ENCODE data around the gene FKBP11. TPM values are rescaled to one million over a fixed set of nuclear protein-coding genes. Genes with fewer than 3 reads are reported as not detected.

Gene FKBP11
- total RNA-seq, 1 experiment from 2014 or later = 18.5 TPM

DNA sequence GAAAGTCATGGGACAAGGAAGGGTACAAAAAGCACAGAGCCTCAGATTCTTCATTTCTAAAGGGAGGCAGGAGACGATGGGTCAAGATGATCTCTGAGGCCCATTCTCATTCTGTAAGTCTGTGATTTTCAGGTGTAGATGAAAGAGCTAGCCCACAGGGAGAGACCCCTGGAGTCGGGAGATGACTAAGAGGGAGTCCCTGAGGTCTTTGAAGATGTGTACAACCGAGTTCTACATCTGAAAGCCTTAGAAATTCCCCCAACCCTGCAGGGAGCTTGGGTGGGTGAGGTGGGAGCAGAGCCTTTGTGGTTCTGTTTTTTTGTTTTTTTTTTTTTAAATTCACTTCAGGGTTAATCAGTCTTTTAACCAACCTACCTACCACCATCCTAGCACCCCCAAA is 43.2 kb upstream of the FKBP11 start:
- Histone ChIP-seq H3K9me2 (ENCODE audit: insufficient read depth) (no peaks in the 10 kb centered on the region), H2AFZ (ENCODE audit: low read depth, low read length, poor library complexity, severe bottlenecking) (no peak overlapping the region), H3K4me3 (replicated peaks in 1 of 2; ENCODE audit: low read depth in 1 of 2, low read length in 2 of 2) (no peak overlapping the region), H3K9me3 (ENCODE audit: control insufficient read depth in 1 of 2, insufficient read depth in 1 of 2, low read depth in 1 of 2, low read length in 2 of 2) (no peaks in the 10 kb centered on the region), H3K27me3 (ENCODE audit: insufficient read depth, low read length) (no peaks in the 10 kb centered on the region), H3K27ac (ENCODE audit: low read depth, low read length) (no peak overlapping the region), H4K20me1 (ENCODE audit: insufficient read depth) (no peaks in the 10 kb centered on the region), H3K79me2 (ENCODE audit: insufficient read depth, low read length) (peaks cover 9% of the 10 kb centered on the region; the same call in 1 of the 2 replicates), H3K4me1 (ENCODE audit: control insufficient read depth in 1 of 2, insufficient read depth in 2 of 2, low read length in 2 of 2) (peaks cover 6 to 20% of the 10 kb centered on the region in 2 experiments; a peak in 3 of 4 replicates), H3K9ac (ENCODE audit: low read length) (no peak overlapping the region), H3K36me3 (ENCODE audit: control insufficient read depth in 1 of 2, insufficient read depth in 2 of 2, low read length in 2 of 2) (no peaks in the 10 kb centered on the region), H3K4me2 (ENCODE audit: low read length) (no peak overlapping the region)
- intact Hi-C loops (cut with micrococcal nuclease) = no loop called here
- POLR2A ChIA-PET = interaction anchor here (0.6 kb wide), 1 partner anchor 56 kb away, joined by 3 read pairs; no protein-coding TSS in a partner anchor
- TF ChIP-seq RAD21 (IDR thresholded peaks at IDR 0.05; ENCODE audit: low read depth) (no peak), POLR2AphosphoS5 (IDR thresholded peaks at IDR 0.05; ENCODE audit: low read depth, low read length) (no peak), SIN3A (IDR thresholded peaks at IDR 0.05; ENCODE audit: low read depth) (no peak), FOSL1 (IDR thresholded peaks at IDR 0.05; ENCODE audit: low read depth) (no peak), JUND (IDR thresholded peaks at IDR 0.05) (no peak), EZH2phosphoT487 (IDR thresholded peaks at IDR 0.05; ENCODE audit: borderline replicate concordance) (no peak), POLR2A (IDR thresholded peaks at IDR 0.05; ENCODE audit: borderline replicate concordance, extremely low read depth, insufficient read depth, insufficient read length) (no peak), SRF (IDR thresholded peaks at IDR 0.05; ENCODE audit: low read depth) (no peak)
- CTCF ChIA-PET = interaction anchor here (0.9 kb wide), 1 partner anchor 17 kb away, joined by 4 read pairs; no protein-coding TSS in a partner anchor
- ATAC-seq = no peak
- no peak for DNase-seq (ENCODE audit: low read depth, low spot score)
- no TSS peak for BruUV-seq (replicated peaks)
- RAD21 ChIA-PET (ENCODE audit: low non-redundant PET in 1 of 2, low total read pairs in 2 of 2, uncharacterized antibody in 2 of 2, unreplicated experiment in 2 of 2) = no interaction called here

DNA sequence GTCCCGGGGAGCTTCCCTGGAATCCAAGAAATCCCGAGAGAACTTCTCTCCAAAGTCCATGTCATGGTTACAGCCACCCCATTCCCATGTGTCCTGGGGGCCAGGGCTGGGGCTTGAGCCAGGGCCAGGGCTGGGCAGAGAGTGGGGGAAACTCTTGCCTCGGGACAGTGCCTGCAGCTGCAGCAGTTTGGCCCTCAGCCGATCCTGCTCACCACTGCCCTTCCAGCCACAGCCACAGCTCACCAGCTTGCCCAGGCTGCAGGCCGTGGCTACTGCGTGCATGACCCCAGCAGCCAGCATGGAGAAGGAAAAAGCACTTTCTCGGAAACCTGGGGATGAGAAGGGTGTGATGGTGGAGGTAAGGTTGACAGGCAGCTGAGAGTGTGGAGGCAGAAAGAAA is 42.7 kb upstream of the FKBP11 start:
- BruUV-seq (replicated peaks) = no TSS peak
- intact Hi-C loops (cut with micrococcal nuclease) = no loop called here
- Histone ChIP-seq H3K9me3 (ENCODE audit: control insufficient read depth in 1 of 2, insufficient read depth in 1 of 2, low read depth in 1 of 2, low read length in 2 of 2) (no peaks in the 10 kb centered on the region), H3K4me3 (replicated peaks in 1 of 2; ENCODE audit: low read depth in 1 of 2, low read length in 2 of 2) (no peak overlapping the region), H3K9ac (ENCODE audit: low read length) (no peak overlapping the region), H3K27me3 (ENCODE audit: insufficient read depth, low read length) (no peaks in the 10 kb centered on the region), H4K20me1 (ENCODE audit: insufficient read depth) (no peaks in the 10 kb centered on the region), H3K4me2 (ENCODE audit: low read length) (no peak overlapping the region), H3K27ac (ENCODE audit: low read depth, low read length) (no peak overlapping the region), H3K79me2 (ENCODE audit: insufficient read depth, low read length) (peaks cover 9% of the 10 kb centered on the region; the same call in 1 of the 2 replicates), H3K36me3 (ENCODE audit: control insufficient read depth in 1 of 2, insufficient read depth in 2 of 2, low read length in 2 of 2) (no peaks in the 10 kb centered on the region), H3K9me2 (ENCODE audit: insufficient read depth) (no peaks in the 10 kb centered on the region), H2AFZ (ENCODE audit: low read depth, low read length, poor library complexity, severe bottlenecking) (no peak overlapping the region), H3K4me1 (ENCODE audit: control insufficient read depth in 1 of 2, insufficient read depth in 2 of 2, low read length in 2 of 2) (peaks cover 6 to 20% of the 10 kb centered on the region in 2 experiments; a peak in 3 of 4 replicates)
- TF ChIP-seq EZH2phosphoT487 (IDR thresholded peaks at IDR 0.05; ENCODE audit: borderline replicate concordance) (no peak), POLR2A (IDR thresholded peaks at IDR 0.05; ENCODE audit: borderline replicate concordance, extremely low read depth, insufficient read depth, insufficient read length) (no peak), CEBPB (IDR thresholded peaks at IDR 0.05; ENCODE audit: low read depth) (no peak)
- TF ChIP-seq, protein P1, sequence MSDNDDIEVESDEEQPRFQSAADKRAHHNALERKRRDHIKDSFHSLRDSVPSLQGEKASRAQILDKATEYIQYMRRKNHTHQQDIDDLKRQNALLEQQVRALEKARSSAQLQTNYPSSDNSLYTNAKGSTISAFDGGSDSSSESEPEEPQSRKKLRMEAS (IDR thresholded peaks at IDR 0.05) = no peak
- POLR2A ChIA-PET = no interaction called here
- ATAC-seq = no peak
- RAD21 ChIA-PET (ENCODE audit: low non-redundant PET in 1 of 2, low total read pairs in 2 of 2, uncharacterized antibody in 2 of 2, unreplicated experiment in 2 of 2) = no interaction called here
- CTCF ChIA-PET = interaction anchor here (0.9 to 1.8 kb wide), 2 partner anchors 17 to 20 kb away, joined by 4 to 8 read pairs; no protein-coding TSS in a partner anchor
- no peak for DNase-seq (ENCODE audit: low read depth, low spot score)
